Heart left ventricle (tissue), 16 donors: Measurements from ENCODE around the gene PRKACA. TPM values are rescaled to one million over a fixed set of nuclear protein-coding genes. Genes with fewer than 3 reads are reported as not detected.

Source experiments
- ATAC-seq, 4 donors: fragments of 200-7000 bp; cut with Tn5 transposase; one replicate each; pipeline ENCODE4 v1.9.1; 2020 to 2022; ENCODE audit warnings: moderate library complexity in 4 of 4, mild to moderate bottlenecking in 3 of 4, moderate number of reproducible peaks in 1 of 4
- DNase-seq, 5 donors: peaks; one replicate each; pipeline ENCODE4 v3.0.0-alpha.2; 2020
- H3K27ac ChIP-seq, 12 donors: fragments of 200-600 bp; sonication (generic) in 4 of 12; one replicate each; pipeline versions ENCODE4 v1.5.0 to v1.8.0; 2016 to 2022; ENCODE audit warnings: mild to moderate bottlenecking in 2 of 12
- H3K27me3 ChIP-seq, 9 donors: fragments of 200-600 bp; sonication (generic) in 2 of 9; one replicate each; pipeline versions ENCODE4 v1.5.1 to v1.8.0; 2016 to 2022; ENCODE audit warnings: mild to moderate bottlenecking in 3 of 9
- H3K36me3 ChIP-seq, 9 donors: fragments of 200-600 bp; sonication (generic) in 2 of 9; one replicate each; pipeline versions ENCODE4 v1.5.0 to v1.8.0; 2018 to 2022; ENCODE audit warnings: mild to moderate bottlenecking in 2 of 9
- H3K4me1 ChIP-seq, 12 donors: fragments of 200-600 bp; sonication (generic) in 4 of 12; one replicate each; pipeline versions ENCODE4 v1.5.0 to v1.8.0; 2016 to 2022; ENCODE audit warnings: mild to moderate bottlenecking in 3 of 12
- H3K4me3 ChIP-seq, 12 donors: fragments of 200-600 bp; sonication (generic) in 4 of 12; one replicate each; pipeline versions ENCODE4 v1.5.0 to v1.8.0; 2017 to 2022; ENCODE audit warnings: mild to moderate bottlenecking in 9 of 12, moderate library complexity in 4 of 12
- H3K9me3 ChIP-seq, 12 donors: fragments of 200-600 bp; sonication (generic) in 4 of 12; one replicate each; pipeline versions ENCODE4 v1.5.0 to v1.8.0; 2016 to 2022; ENCODE audit warnings: mild to moderate bottlenecking in 1 of 12
- POLR2A ChIP-seq, 2 donors: fragments of 450-650 bp; IDR thresholded peaks; one replicate each; pipeline ENCODE4 v1.6.1; 2017; ENCODE audit warnings: antibody characterized with exemption in 2 of 2, mild to moderate bottlenecking in 2 of 2, moderate library complexity in 2 of 2
- WGBS, 4 donors: extraction: QIAGEN DNeasy Blood & Tissue Kit in 2 of 4; methylation state at CpG; one replicate each; pipeline versions ENCODE4 v1.1.5 to v1.1.7; 2013 to 2018; 5-methylcytosine and 5-hydroxymethylcytosine counted together
- intact Hi-C, 10 donors: fragments of 100-400 bp; cut with DNase I; formaldehyde crosslinking; loops; one replicate each; pipeline versions ENCODE4 v1.11.1 to v1.14.2; 2022
- polyA plus RNA-seq, 2 donors: library from polyadenylated mRNA; stranded (reverse); fragments of 200-250 nt; gene quantifications; one replicate each; pipeline ENCODE4 v1.2.3, GENCODE V29; 2013
- total RNA-seq, 9 donors: library from RNA; depleted of rRNA in 2 of 9; stranded (reverse); fragments of >200 nt in 2 of 9; fragmentation: NEBNext Ultra II Directional in 3 of 9; extraction: Animal tissue kit (Norgen Biotek cat#: 25700) in 3 of 9; gene quantifications; one replicate each; pipeline versions ENCODE4 v1.1.0 to v1.2.4, GENCODE V29; 2016 to 2023
- TF ChIP-seq, protein P1 (sequence below), 12 donors: fragments of 200-600 bp; sonication (generic) in 4 of 12; IDR thresholded peaks; one replicate each; pipeline versions ENCODE4 v1.5.0 to v1.8.0; 2018 to 2022; ENCODE audit warnings: antibody characterized with exemption in 12 of 12, mild to moderate bottlenecking in 5 of 12
- donor health status: ischemic (EF 13 %, LVEDD 7.1; RV severe dilation, severe dysfunction).
- donor health status: healthy with polysubstance abuse.
- donor health status: DM: no; HTN: yes; CAD: no.
- donor health status: DM: no; HTN: no; CAD: no.
- donor health status: ischemic (EF 25% LVEDD 6.9; RV normal size, moderate dysfunction).
- donor health status: ischemic (EF 25% LVEDD 5.7; RV mildly dilated, moderate dysfunction).
- donor health status: healthy.
- donor health status: DM: yes; HTN: yes; CAD: no.
- donor health status: ischemic (EF 35%, LVEDD 5.7; RV mildly dilated, moderate dysfunction).
- donor health status: nonischemic (EF 11% LVEDD 7.7; RV severe dilation, severe dysfunction).
- donor health status: DM: yes; HTN: yes; CAD: no.
- donor health status: PGD.
- donor health status: ischemic (EF 29% LVEDD 5.4; RV normal size, mild dysfunction).
- donor health status: nonischemic (EF 23%, LVEDD 6.1; RV moderate dilation, normal function).

PRKACA gene
- total and polyA plus RNA-seq, 11 donors, result 216 to 554 (median 454) TPM

DNA sequence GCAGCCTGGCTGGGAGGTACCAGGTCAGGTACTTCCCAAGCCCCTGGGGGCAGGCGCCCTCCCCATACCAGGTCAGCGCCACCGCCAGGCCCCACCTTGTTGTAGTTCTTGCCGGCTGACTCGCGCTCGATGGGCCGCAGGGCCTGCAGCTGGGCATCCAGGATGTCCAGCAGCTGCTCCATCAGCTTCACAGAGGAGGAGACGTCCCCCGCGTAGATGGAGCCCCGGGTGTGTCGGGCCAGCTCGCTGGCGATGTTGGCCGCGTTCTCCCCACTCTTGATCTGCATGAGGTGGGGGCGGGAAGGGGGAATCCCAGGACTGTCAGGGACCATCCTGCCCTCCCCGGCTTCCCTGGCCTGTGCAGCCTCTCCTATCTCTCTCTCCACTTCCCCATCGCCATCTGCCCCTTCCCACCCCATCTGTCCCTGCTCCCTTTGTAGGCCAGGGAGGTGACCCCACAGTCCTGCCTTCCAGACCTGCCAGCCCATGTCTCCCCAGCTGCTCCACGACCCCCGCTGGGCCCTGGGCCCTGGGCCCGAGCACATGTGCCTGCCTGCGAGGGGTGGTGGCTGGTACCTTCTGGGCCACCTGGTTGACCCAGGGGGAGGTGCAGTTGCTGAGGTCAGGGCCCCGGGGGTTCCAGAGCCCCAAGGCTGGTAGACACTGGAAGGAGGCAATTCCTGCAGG, 42.6 kb upstream of the PRKACA start:
- DNase-seq, result no peak

DNA sequence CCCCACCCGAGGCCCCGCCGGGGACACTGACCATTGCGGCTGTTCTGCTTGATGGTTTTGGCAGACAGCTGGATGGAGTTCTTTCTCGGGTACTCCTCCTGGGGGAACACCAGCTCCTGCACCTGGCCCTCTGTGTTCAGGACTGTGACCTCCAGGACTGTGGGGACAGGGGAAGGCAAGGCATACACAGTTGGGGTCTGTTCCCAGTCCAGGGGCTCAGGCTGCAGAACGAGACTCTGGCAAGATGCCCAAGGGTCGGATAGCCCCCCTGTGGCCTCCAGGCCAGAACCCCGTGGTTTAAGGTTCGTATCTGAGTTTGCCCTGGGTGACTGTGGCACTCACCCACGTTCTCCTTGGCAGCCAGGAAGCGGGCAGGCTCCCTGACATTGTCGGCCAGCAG, 41.5 kb upstream of the PRKACA start:
- Histone ChIP-seq H3K27ac (no peak overlapping the region), H3K9me3 (no peaks in the 10 kb centered on the region), H3K36me3 (peaks cover 0 to 57% (median 31%) of the 10 kb centered on the region in 9 donors), H3K4me1 (no peaks in the 10 kb centered on the region), H3K4me3 (no peak overlapping the region), H3K27me3 (no peaks in the 10 kb centered on the region)
- intact Hi-C loops, result no loop called here
- DNase-seq, result no peak
- no peak for TF ChIP-seq POLR2A (IDR thresholded peaks at IDR 0.05)
- TF ChIP-seq, protein P1, sequence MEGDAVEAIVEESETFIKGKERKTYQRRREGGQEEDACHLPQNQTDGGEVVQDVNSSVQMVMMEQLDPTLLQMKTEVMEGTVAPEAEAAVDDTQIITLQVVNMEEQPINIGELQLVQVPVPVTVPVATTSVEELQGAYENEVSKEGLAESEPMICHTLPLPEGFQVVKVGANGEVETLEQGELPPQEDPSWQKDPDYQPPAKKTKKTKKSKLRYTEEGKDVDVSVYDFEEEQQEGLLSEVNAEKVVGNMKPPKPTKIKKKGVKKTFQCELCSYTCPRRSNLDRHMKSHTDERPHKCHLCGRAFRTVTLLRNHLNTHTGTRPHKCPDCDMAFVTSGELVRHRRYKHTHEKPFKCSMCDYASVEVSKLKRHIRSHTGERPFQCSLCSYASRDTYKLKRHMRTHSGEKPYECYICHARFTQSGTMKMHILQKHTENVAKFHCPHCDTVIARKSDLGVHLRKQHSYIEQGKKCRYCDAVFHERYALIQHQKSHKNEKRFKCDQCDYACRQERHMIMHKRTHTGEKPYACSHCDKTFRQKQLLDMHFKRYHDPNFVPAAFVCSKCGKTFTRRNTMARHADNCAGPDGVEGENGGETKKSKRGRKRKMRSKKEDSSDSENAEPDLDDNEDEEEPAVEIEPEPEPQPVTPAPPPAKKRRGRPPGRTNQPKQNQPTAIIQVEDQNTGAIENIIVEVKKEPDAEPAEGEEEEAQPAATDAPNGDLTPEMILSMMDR (IDR thresholded peaks at IDR 0.05), result no peak
- no peak for ATAC-seq
- 64 to 95% (median 78%) methylated on average over 7 to 12 of the region's 12 CpGs for WGBS, 4 donors

More for the DNA sequence above, 42.6 kb upstream of the PRKACA start:
- Histone ChIP-seq H3K36me3 (peaks cover 0 to 48% (median 27%) of the 10 kb centered on the region in 9 donors), H3K4me3 (no peak overlapping the region), H3K27ac (no peak overlapping the region), H3K4me1 (no peaks in the 10 kb centered on the region), H3K27me3 (no peaks in the 10 kb centered on the region), H3K9me3 (no peaks in the 10 kb centered on the region)
- 90 to 92% (median 91%) methylated on average over 23 to 25 of the region's 25 CpGs for WGBS, 4 donors
- intact Hi-C loops, result no loop called here
- no peak for ATAC-seq
- TF ChIP-seq, protein P1 (IDR thresholded peaks at IDR 0.05), result no peak
- TF ChIP-seq POLR2A (IDR thresholded peaks at IDR 0.05), result no peak

DNA sequence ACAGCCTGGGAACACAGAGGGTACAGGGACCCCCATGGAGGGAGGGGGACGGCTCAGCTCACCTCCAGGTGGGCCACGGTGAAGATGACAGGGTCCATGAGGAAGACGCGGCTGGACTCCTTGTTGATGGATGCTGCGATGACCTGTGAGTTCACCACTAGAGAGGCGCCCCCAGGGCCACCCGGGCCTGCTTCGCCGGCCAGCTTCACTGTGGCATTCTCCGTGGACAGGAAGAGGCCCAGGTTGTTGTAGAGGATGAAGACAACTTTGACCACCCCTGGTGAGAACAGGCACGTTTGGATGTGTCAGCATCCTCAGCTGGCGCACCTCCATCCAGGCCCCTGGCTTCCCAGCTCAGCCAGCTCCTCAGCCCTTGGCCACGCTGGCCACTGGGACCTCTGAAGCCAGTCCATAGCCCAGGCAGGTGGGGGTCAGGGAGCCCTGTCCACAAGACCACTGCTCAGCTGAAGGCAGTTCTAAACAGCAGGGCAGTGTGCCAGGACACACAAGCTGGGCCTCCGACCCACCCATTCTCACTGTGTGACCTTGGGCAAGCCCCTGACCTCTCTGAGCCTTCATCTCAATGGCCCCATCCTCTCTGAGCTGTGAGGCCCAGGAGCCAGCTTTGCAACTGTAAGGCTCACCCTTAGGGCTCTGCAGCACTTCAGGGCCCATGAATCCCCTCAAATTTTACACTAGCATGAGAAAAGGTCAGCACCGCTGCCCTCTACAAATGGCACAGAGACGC, 40.9 kb upstream of the PRKACA start:
- Histone ChIP-seq H3K27ac (no peak overlapping the region), H3K36me3 (peaks cover 0 to 57% (median 31%) of the 10 kb centered on the region in 9 donors), H3K9me3 (no peaks in the 10 kb centered on the region), H3K4me1 (no peaks in the 10 kb centered on the region), H3K27me3 (no peaks in the 10 kb centered on the region), H3K4me3 (no peak overlapping the region)
- intact Hi-C loops, result no loop called here
- TF ChIP-seq POLR2A (IDR thresholded peaks at IDR 0.05), result no peak
- TF ChIP-seq, protein P1 (IDR thresholded peaks at IDR 0.05), result no peak
- WGBS, 4 donors, result 91 to 95% (median 92%) methylated on average over 8 to 16 of the region's 16 CpGs
- no peak for DNase-seq
- ATAC-seq, result no peak

DNA sequence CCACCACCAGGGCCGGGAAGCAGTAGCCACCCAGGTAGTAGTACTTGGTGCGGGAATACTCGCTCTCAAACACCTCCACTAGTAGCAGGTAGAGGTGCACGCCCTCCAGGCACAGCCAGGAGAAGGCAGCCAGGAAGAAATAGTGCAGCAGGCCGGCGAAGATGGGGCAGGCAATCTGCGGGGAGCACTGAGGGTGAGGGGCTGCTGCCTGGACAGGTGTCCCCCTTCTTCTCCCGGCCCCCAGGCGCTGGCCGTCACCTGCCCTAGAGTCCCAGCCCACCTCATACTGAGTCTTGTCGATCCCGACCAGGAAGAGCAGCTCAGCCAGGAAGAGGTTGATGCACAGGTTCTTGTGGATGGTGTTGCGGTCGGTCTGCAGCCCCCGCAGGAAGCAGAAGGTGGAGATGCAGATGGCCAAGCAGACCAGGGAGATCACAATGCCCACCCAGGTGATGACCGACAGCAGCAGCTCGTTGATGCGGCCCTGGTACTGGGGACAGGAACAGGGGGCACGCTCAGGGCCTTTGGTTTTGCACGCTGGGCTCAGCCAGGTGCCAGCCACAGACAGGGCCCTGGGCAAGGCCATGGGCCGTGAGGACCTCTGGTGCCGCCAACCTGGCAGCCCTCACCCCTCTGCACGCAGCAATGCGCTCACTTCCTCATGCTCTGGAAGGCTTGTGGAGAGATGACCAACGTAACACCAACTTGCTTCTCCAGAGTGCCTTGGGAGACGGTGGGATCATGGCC, 39.6 kb upstream of the PRKACA start:
- WGBS, 4 donors, result 94 to 99% (median 95%) methylated on average over 19 to 26 of the region's 26 CpGs
- ATAC-seq (no peak), DNase-seq (no peak)
- Histone ChIP-seq H3K27me3 (no peaks in the 10 kb centered on the region), H3K9me3 (no peaks in the 10 kb centered on the region), H3K27ac (no peak overlapping the region), H3K36me3 (peaks cover 0 to 61% (median 39%) of the 10 kb centered on the region in 9 donors), H3K4me3 (no peak overlapping the region), H3K4me1 (no peaks in the 10 kb centered on the region)
- TF ChIP-seq POLR2A (IDR thresholded peaks at IDR 0.05), result no peak
- TF ChIP-seq, protein P1 (IDR thresholded peaks at IDR 0.05), result no peak
- intact Hi-C loops, result no loop called here
